Caco-2 (cell line): Measurements from ENCODE around the gene PUDP. TPM values are rescaled to one million over a fixed set of nuclear protein-coding genes. Genes with fewer than 3 reads are reported as not detected.

Experiments used
- Bru-seq: library from RNA; stranded (reverse); fragments of 400-500 nt; gene quantifications from one replicate; lab custom pipeline; 2021; lab: Mats Ljungman, UMichigan
- BruChase-seq, 2 experiments: library from RNA; stranded (reverse); fragments of 400-500 nt; gene quantifications; one replicate each; lab custom pipeline; 2021; lab: Mats Ljungman, UMichigan
- BruUV-seq: library from RNA; stranded (reverse); fragments of 400-500 nt; replicated peaks from 2 replicates; lab custom pipeline; 2021; lab: Mats Ljungman, UMichigan
- CTCF ChIA-PET: fragments of 300-600 bp; sonication (Branson Sonifier 250); formaldehyde crosslinking; loops from one replicate; lab custom pipeline; 2022; ENCODE audit warnings: antibody characterized with exemption; lab: Charles Lee
- POLR2A ChIA-PET: fragments of 300-600 bp; sonication (Branson Sonifier 250); formaldehyde crosslinking; loops from one replicate; lab custom pipeline; 2022; ENCODE audit warnings: antibody characterized with exemption; lab: Charles Lee
- DNase-seq, 2 experiments: peaks; one replicate each; pipeline versions ENCODE4 v3.0.0 to v3.0.0-alpha.2; 2020 to 2022
- H3K27me3 ChIP-seq: replicated peaks from 2 replicates; pipeline ENCODE4 v1.6.0; 2011; ENCODE audit warnings: low read length; ENCODE audit not compliant: control insufficient read depth, insufficient read depth
- H3K36me3 ChIP-seq: 2 replicates; pipeline ENCODE4 v1.5.1; 2011; ENCODE audit warnings: low read length; ENCODE audit not compliant: control insufficient read depth, insufficient read depth
- H3K4me1 ChIP-seq: fragments of 250-450 bp; sonication (Bioruptor Pico); 2 replicates; pipeline ENCODE4 v1.5.1; 2020; ENCODE audit warnings: mild to moderate bottlenecking
- H3K4me3 ChIP-seq: 2 replicates; pipeline ENCODE4 v1.5.1; 2011; ENCODE audit warnings: low read depth, mild to moderate bottlenecking, control low read depth, low read length
- H3K9me3 ChIP-seq: fragments of 250-450 bp; sonication (Bioruptor Pico); 2 replicates; pipeline ENCODE4 v1.5.1; 2020; ENCODE audit warnings: mild to moderate bottlenecking, moderate library complexity
- H3K27ac Mint-ChIP-seq: one replicate; pipeline ENCODE4 v1.8.0; 2022; ENCODE audit warnings: mixed read lengths; ENCODE audit not compliant: unreplicated experiment
- H3K27me3 Mint-ChIP-seq: one replicate; pipeline ENCODE4 v1.8.0; 2022; ENCODE audit warnings: mixed read lengths; ENCODE audit not compliant: insufficient read depth, unreplicated experiment
- H3K36me3 Mint-ChIP-seq: one replicate; pipeline ENCODE4 v1.8.0; 2022; ENCODE audit warnings: mild to moderate bottlenecking, mixed read lengths; ENCODE audit not compliant: insufficient read depth, unreplicated experiment
- H3K4me1 Mint-ChIP-seq: one replicate; pipeline ENCODE4 v1.8.0; 2022; ENCODE audit warnings: low read depth, mixed read lengths; ENCODE audit not compliant: unreplicated experiment
- H3K4me3 Mint-ChIP-seq: one replicate; pipeline ENCODE4 v1.8.0; 2022; ENCODE audit warnings: mild to moderate bottlenecking, moderate library complexity, mixed read lengths; ENCODE audit not compliant: unreplicated experiment
- H3K9me3 Mint-ChIP-seq: one replicate; pipeline ENCODE4 v1.8.0; 2022; ENCODE audit warnings: mixed read lengths; ENCODE audit not compliant: unreplicated experiment
- intact Hi-C: fragments of 100-400 bp; cut with micrococcal nuclease; formaldehyde crosslinking; loops from one replicate; pipeline ENCODE4 v1.10.0; 2022; ENCODE audit not compliant: unreplicated experiment
- long read RNA-seq: library from polyadenylated mRNA; stranded (forward); transcript quantifications from one replicate; pipeline ENCODE4 v2.0.0, GENCODE V29; 2022
- total RNA-seq: library from RNA; stranded (reverse); gene quantifications from 2 replicates; pipeline ENCODE4 v1.2.3, GENCODE V29; 2022
- TF ChIP-seq, protein P1 (sequence below), 2 experiments: fragments of 200-600 bp in 1 of 2; IDR thresholded peaks; 1 replicate in 1 of 2; 2 replicates in 1 of 2; pipeline versions ENCODE4 v1.5.1 to v1.8.0; 2011 to 2022; ENCODE audit warnings: antibody characterized with exemption in 1 of 2, control low read depth in 1 of 2, inconsistent platforms in 1 of 2, low read depth in 1 of 2, low read length in 1 of 2, mild to moderate bottlenecking in 1 of 2, moderate library complexity in 1 of 2; ENCODE audit not compliant: insufficient read depth in 1 of 2, severe bottlenecking in 1 of 2, unreplicated experiment in 1 of 2

PUDP gene
- 54.3 and 57.5 TPM in 2 replicates for total RNA-seq
- Bru-seq, nascent RNA = percentile 76 among the genes with signal in this experiment
- percentile 62 among the genes with signal in this experiment for BruChase-seq, experiment 1, labeled RNA remaining after a 2-hour chase
- percentile 69 among the genes with signal in this experiment for BruChase-seq, experiment 2, labeled RNA remaining after a 6-hour chase
- long read RNA-seq, transcript PUDP-201 (4 exons, 2,140 nt) = major isoform, 75 of 98 reads
- long read RNA-seq, partial matches to known transcripts = 3 of 98 reads
- long read RNA-seq, other reads (novel, unspliced or antisense) = 16 of 98 reads

DNA sequence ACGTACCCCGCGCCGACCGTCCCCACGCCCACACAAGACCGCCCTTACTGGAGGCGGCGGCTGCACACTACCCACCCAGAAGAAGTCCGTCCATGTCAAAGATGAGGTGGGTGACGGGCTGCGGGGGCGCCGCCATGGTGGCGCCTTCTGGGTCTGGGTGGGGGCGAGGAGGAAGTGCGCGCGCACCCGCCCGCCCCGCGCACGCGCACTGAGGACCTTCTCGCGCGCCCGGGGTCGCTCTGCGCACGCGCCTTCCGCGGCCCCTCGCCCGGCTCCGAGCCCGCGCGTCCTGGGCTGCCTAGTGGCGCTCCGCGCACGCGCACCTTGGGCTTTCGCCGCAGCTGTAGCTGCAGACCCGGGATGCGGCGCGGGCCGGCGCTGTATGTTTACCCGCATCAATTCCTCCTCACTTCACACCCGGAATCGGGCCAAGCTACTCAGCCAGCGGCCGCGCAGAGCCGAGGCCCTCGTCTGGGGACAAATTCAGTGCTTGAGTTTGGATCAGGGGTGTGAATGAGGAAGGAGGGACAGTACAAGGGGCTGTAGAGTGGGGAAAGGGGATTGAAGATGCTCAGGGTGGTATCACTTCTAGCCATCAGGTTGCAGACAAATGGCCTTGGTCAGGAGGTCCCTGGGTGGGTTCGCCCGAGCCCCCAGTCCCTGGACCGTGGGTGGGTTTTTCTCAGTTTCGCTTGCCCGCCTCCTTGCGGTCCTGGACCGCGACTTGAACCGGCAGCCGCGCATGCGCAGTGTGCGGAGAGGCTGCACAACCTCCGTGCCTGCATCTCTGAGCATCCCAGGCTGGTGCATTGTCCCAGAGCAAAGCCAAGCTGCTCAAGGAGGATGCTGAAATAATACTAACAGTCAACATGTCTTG, at the start of gene PUDP:
Gene PUDP (minus strand): TSS at position 176 of the 877 bp plus-strand sequence. CDS start 40 bp downstream, at position 136.
- ChIA-PET POLR2A (interaction anchor here (0.6 kb wide), 1 partner anchor 16 kb away, joined by 3 read pairs; no protein-coding TSS in a partner anchor), CTCF (no interaction called here)
- Histone ChIP-seq H3K36me3 (no peaks in the 10 kb centered on the region), H3K9me3 (no peaks in the 10 kb centered on the region), H3K4me3 (peak within 1 kb of the TSS; percentile 87), H3K4me1 (peaks cover 25% of the 10 kb centered on the region), H3K27me3 (no peaks in the 10 kb centered on the region)
- Mint-ChIP-seq H3K27me3 (no peaks in the 10 kb centered on the region), H3K27ac (peak within 1 kb of the TSS; percentile 35), H3K36me3 (peaks cover 7% of the 10 kb centered on the region), H3K4me3 (peak within 1 kb of the TSS; percentile 75), H3K9me3 (no peaks in the 10 kb centered on the region), H3K4me1 (peaks cover 10% of the 10 kb centered on the region)
- peak; percentile 80 to 87 for DNase-seq
- TSS peak; percentile 45 for BruUV-seq
- TF ChIP-seq, protein P1, sequence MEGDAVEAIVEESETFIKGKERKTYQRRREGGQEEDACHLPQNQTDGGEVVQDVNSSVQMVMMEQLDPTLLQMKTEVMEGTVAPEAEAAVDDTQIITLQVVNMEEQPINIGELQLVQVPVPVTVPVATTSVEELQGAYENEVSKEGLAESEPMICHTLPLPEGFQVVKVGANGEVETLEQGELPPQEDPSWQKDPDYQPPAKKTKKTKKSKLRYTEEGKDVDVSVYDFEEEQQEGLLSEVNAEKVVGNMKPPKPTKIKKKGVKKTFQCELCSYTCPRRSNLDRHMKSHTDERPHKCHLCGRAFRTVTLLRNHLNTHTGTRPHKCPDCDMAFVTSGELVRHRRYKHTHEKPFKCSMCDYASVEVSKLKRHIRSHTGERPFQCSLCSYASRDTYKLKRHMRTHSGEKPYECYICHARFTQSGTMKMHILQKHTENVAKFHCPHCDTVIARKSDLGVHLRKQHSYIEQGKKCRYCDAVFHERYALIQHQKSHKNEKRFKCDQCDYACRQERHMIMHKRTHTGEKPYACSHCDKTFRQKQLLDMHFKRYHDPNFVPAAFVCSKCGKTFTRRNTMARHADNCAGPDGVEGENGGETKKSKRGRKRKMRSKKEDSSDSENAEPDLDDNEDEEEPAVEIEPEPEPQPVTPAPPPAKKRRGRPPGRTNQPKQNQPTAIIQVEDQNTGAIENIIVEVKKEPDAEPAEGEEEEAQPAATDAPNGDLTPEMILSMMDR (IDR thresholded peaks at IDR 0.05; ENCODE audit: insufficient read depth in 1 of 2, low read depth in 1 of 2, low read length in 1 of 2, severe bottlenecking in 1 of 2, unreplicated experiment in 1 of 2) = no peak
- intact Hi-C loops = loop anchor here (2.0 kb wide), 1 partner anchor 71 kb away; no protein-coding TSS in a partner anchor

DNA sequence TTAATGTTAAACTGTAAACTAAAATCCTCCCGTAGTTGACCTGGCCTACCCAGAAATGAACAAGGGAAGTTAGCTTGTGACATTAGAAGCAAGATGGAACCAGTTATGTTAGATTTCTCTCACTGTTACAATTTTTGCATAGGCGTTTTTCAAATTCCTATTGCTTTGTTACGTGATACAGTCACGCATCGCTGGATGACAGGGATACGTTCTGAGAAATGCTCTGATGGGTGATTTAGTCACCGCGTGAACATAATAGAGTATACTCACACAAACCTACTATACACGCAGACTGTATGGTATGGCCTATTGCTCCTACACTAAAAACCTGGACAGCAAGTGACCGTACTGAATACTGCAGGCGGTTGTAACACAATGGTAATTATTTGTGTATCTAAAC, 46.7 kb upstream of the PUDP start:
- Histone ChIP-seq H3K4me1 (no peaks in the 10 kb centered on the region), H3K4me3 (no peak overlapping the region), H3K27me3 (no peaks in the 10 kb centered on the region), H3K36me3 (no peaks in the 10 kb centered on the region), H3K9me3 (no peaks in the 10 kb centered on the region)
- ChIA-PET CTCF (no interaction called here), POLR2A (no interaction called here)
- no peak overlapping the region for H3K4me3 Mint-ChIP-seq
- intact Hi-C loops = no loop called here
- H3K9me3 Mint-ChIP-seq = peaks cover 5% of the 10 kb centered on the region
- H3K36me3 Mint-ChIP-seq = no peaks in the 10 kb centered on the region
- BruUV-seq = no TSS peak
- no peak overlapping the region for H3K27ac Mint-ChIP-seq
- peaks cover 4% of the 10 kb centered on the region for H3K4me1 Mint-ChIP-seq
- no peaks in the 10 kb centered on the region for H3K27me3 Mint-ChIP-seq
- DNase-seq = no peak
- TF ChIP-seq, protein P1 (IDR thresholded peaks at IDR 0.05; ENCODE audit: insufficient read depth in 1 of 2, low read depth in 1 of 2, low read length in 1 of 2, severe bottlenecking in 1 of 2, unreplicated experiment in 1 of 2) = no peak

DNA sequence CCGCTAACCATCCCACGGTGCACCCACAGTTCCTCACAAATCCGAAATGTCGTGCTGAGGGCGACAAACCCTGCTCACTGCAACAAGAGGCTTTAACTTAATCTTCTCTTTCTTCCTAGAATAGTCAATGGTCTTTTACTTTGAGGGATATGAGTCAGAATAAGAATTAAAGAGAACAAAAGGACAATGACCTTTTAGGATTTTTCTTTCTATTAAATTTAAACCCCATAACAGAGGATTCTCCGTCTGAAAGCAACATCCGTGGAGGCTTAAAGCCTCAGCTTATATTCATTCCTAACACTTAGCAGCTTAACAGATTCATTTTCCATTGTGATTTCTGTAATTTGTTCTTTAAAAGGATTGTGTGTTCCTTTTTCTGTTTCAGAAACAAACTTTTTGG, 44.9 kb upstream of the PUDP start:
- H3K4me3 ChIP-seq = no peak overlapping the region
- Mint-ChIP-seq H3K27me3 (no peaks in the 10 kb centered on the region), H3K27ac (no peak overlapping the region), H3K36me3 (no peaks in the 10 kb centered on the region), H3K4me3 (no peak overlapping the region), H3K9me3 (peaks cover 9% of the 10 kb centered on the region), H3K4me1 (peaks cover 4% of the 10 kb centered on the region)
- TF ChIP-seq, protein P1 (IDR thresholded peaks at IDR 0.05; ENCODE audit: insufficient read depth in 1 of 2, low read depth in 1 of 2, low read length in 1 of 2, severe bottlenecking in 1 of 2, unreplicated experiment in 1 of 2) = no peak
- H3K9me3 ChIP-seq = no peaks in the 10 kb centered on the region
- CTCF ChIA-PET = no interaction called here
- H3K27me3 ChIP-seq = no peaks in the 10 kb centered on the region
- POLR2A ChIA-PET = no interaction called here
- intact Hi-C loops = no loop called here
- no peaks in the 10 kb centered on the region for H3K4me1 ChIP-seq
- H3K36me3 ChIP-seq = no peaks in the 10 kb centered on the region
- no TSS peak for BruUV-seq
- no peak for DNase-seq
